Measurements from ENCODE around the gene EFNB1.

The EFNB1 gene

DNA sequence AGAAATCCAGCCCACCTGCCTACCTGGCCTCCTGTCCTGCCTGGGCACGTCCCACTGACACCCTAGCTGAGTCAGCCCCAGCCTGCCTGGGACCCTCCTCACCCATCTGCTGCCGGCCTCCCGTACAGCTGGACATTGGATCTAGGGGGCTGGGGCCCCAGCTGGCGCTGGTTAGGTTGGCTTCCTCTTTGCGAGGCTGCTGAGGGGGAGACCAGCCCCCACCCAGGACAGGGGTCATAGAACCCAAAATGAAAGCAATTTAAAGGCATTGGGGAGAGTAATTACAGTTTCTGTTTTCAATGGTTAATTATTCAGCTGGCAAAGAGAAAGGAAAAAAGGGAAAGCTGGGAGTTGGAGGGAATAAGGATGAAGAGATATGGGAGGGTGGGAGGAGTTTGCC lies 15.8 kb downstream of the EFNB1 start:
- DNase-seq: no peak
- Histone ChIP-seq H2AFZ (ENCODE audit: low read depth, low read length) (no peak overlapping the region), H3K9ac (ENCODE audit: low read length) (no peak overlapping the region), H3K4me2 (ENCODE audit: low read length, poor library complexity, severe bottlenecking) (no peak overlapping the region), H2BK120ac (ENCODE audit: low read depth, low read length) (no peak overlapping the region), H2BK15ac (ENCODE audit: low read depth, poor library complexity, severe bottlenecking) (no peak overlapping the region), H4K91ac (ENCODE audit: low read length) (peak overlapping the region; percentile 7), H2AK5ac (ENCODE audit: low read length, severe bottlenecking) (no peak overlapping the region), H2BK12ac (ENCODE audit: low read length in 2 of 2) (no peak overlapping the region), H3K23ac (ENCODE audit: low read length in 2 of 2) (no peak overlapping the region), H3K9me3 (ENCODE audit: control insufficient read depth, low read length) (peaks cover 6% of the 10 kb centered on the region), H3K27ac (ENCODE audit: low read length, poor library complexity, severe bottlenecking) (no peak overlapping the region), H3K18ac (ENCODE audit: low read depth in 1 of 2, low read length in 2 of 2) (no peak overlapping the region), H3K36me3 (ENCODE audit: control insufficient read depth in 1 of 2, insufficient read depth in 2 of 2, low read depth in 1 of 2, low read length in 2 of 2) (peaks cover 18 to 34% of the 10 kb centered on the region in 2 experiments), H3K79me1 (replicated peaks; ENCODE audit: low read length, poor library complexity, severe bottlenecking) (peaks cover 9% of the 10 kb centered on the region), H3K27me3 (ENCODE audit: control insufficient read depth in 1 of 2, insufficient read depth in 1 of 2, low read length in 2 of 2) (peaks cover 0 to 34% of the 10 kb centered on the region in 2 experiments), H3K4me1 (ENCODE audit: control insufficient read depth, insufficient read depth, low read depth, low read length) (peaks cover 33% of the 10 kb centered on the region), H3K14ac (ENCODE audit: low read length in 2 of 2) (no peak overlapping the region), H2BK5ac (ENCODE audit: low read depth, low read length, poor library complexity, severe bottlenecking) (no peak overlapping the region), H3K4ac (ENCODE audit: low read depth in 1 of 2, low read length in 2 of 2) (no peak overlapping the region), H3K4me3 (ENCODE audit: insufficient read depth in 1 of 2, low read depth in 1 of 2, low read length in 2 of 2) (no peak overlapping the region), H4K8ac (ENCODE audit: low read length) (no peak overlapping the region)
- WGBS: 99% methylated on average over 5 of the region's 5 CpGs

DNA sequence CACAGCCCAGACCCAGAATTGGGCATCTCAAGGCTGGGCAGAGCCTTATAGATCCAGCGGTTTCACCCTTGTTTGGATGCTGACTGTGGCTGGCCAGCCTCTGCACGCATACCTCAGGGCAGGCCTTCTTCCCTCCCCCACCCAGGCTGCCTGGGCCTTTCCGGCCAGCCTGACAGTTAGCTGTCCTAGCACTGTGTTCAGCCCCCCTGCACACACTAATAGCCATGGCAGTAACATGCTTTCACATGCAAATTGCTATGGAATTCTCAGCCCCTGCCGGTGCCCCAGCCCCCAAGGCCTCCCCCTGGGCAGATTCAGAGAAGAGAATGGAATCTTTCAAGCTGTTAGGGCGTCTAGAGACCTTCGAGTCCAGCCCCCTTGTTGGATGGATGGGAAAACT lies 17.7 kb downstream of the EFNB1 start:
- peak; percentile 54 for DNase-seq
- no peak overlapping the region for H2AK5ac ChIP-seq (ENCODE audit: low read length, severe bottlenecking)
- no peak overlapping the region for H3K4me2 ChIP-seq (ENCODE audit: low read length, poor library complexity, severe bottlenecking)
- no peak overlapping the region for H2AFZ ChIP-seq (ENCODE audit: low read depth, low read length)
- H3K4me3 ChIP-seq (ENCODE audit: insufficient read depth in 1 of 2, low read depth in 1 of 2, low read length in 2 of 2): no peak overlapping the region
- 25% methylated on average over 5 of the region's 6 CpGs for WGBS
- peaks cover 6% of the 10 kb centered on the region for H3K9me3 ChIP-seq (ENCODE audit: control insufficient read depth, low read length)
- no peak overlapping the region for H3K4ac ChIP-seq (ENCODE audit: low read depth in 1 of 2, low read length in 2 of 2)
- peaks cover 5% of the 10 kb centered on the region for H3K79me1 ChIP-seq (replicated peaks; ENCODE audit: low read length, poor library complexity, severe bottlenecking)
- peaks cover 30% of the 10 kb centered on the region for H3K4me1 ChIP-seq (ENCODE audit: control insufficient read depth, insufficient read depth, low read depth, low read length)
- peak overlapping the region in 1 of 2 experiments; percentile 12 for H3K18ac ChIP-seq (ENCODE audit: low read depth in 1 of 2, low read length in 2 of 2)
- H3K9ac ChIP-seq (ENCODE audit: low read length): no peak overlapping the region
- no peak overlapping the region for H4K91ac ChIP-seq (ENCODE audit: low read length)
- H4K8ac ChIP-seq (ENCODE audit: low read length): peak overlapping the region; percentile 17
- no peak overlapping the region for H2BK120ac ChIP-seq (ENCODE audit: low read depth, low read length)
- H3K27me3 ChIP-seq (ENCODE audit: control insufficient read depth in 1 of 2, insufficient read depth in 1 of 2, low read length in 2 of 2): peaks cover 0 to 46% of the 10 kb centered on the region in 2 experiments
- H3K27ac ChIP-seq (ENCODE audit: low read length, poor library complexity, severe bottlenecking): no peak overlapping the region
- no peak overlapping the region for H2BK15ac ChIP-seq (ENCODE audit: low read depth, poor library complexity, severe bottlenecking)
- no peak overlapping the region for H2BK12ac ChIP-seq (ENCODE audit: low read length in 2 of 2)
- no peak overlapping the region for H3K23ac ChIP-seq (ENCODE audit: low read length in 2 of 2)
- no peak overlapping the region for H2BK5ac ChIP-seq (ENCODE audit: low read depth, low read length, poor library complexity, severe bottlenecking)
- peaks cover under 1 to 15% of the 10 kb centered on the region in 2 experiments for H3K36me3 ChIP-seq (ENCODE audit: control insufficient read depth in 1 of 2, insufficient read depth in 2 of 2, low read depth in 1 of 2, low read length in 2 of 2)
- H3K14ac ChIP-seq (ENCODE audit: low read length in 2 of 2): no peak overlapping the region

DNA sequence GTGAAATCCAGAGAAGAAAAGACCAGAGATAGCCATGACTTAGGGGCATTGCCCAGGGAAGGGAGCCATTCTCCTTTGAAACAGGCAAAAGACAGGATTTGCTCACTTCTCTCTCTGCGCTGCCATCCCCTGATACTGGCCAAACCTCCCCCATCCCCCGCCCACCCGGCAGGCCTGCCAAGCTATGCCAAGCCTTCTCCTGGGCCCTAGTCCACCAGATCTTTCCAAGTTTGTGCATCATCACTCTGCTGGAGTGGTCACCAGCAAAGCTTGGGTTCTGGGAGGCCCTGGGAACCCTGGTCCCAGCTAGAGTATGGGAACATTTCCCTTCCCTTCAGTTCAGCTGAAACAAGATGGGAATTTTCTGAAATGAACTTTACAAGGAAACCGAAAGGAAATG lies 18.4 kb downstream of the EFNB1 start:
- Histone ChIP-seq H3K4me1 (ENCODE audit: control insufficient read depth, insufficient read depth, low read depth, low read length) (peaks cover 26% of the 10 kb centered on the region), H2AK5ac (ENCODE audit: low read length, severe bottlenecking) (no peak overlapping the region), H3K36me3 (ENCODE audit: control insufficient read depth in 1 of 2, insufficient read depth in 2 of 2, low read depth in 1 of 2, low read length in 2 of 2) (peaks cover 0 to 10% of the 10 kb centered on the region in 2 experiments), H4K91ac (ENCODE audit: low read length) (no peak overlapping the region), H3K4me3 (ENCODE audit: insufficient read depth in 1 of 2, low read depth in 1 of 2, low read length in 2 of 2) (no peak overlapping the region), H4K8ac (ENCODE audit: low read length) (no peak overlapping the region), H2BK120ac (ENCODE audit: low read depth, low read length) (no peak overlapping the region), H3K9me3 (ENCODE audit: control insufficient read depth, low read length) (peaks cover 6% of the 10 kb centered on the region), H3K4me2 (ENCODE audit: low read length, poor library complexity, severe bottlenecking) (no peak overlapping the region), H3K27ac (ENCODE audit: low read length, poor library complexity, severe bottlenecking) (no peak overlapping the region), H3K27me3 (ENCODE audit: control insufficient read depth in 1 of 2, insufficient read depth in 1 of 2, low read length in 2 of 2) (peaks cover 0 to 52% of the 10 kb centered on the region in 2 experiments), H2BK15ac (ENCODE audit: low read depth, poor library complexity, severe bottlenecking) (no peak overlapping the region), H3K9ac (ENCODE audit: low read length) (no peak overlapping the region), H3K23ac (ENCODE audit: low read length in 2 of 2) (no peak overlapping the region), H3K18ac (ENCODE audit: low read depth in 1 of 2, low read length in 2 of 2) (no peak overlapping the region), H2BK5ac (ENCODE audit: low read depth, low read length, poor library complexity, severe bottlenecking) (no peak overlapping the region), H3K79me1 (replicated peaks; ENCODE audit: low read length, poor library complexity, severe bottlenecking) (peaks cover 5% of the 10 kb centered on the region), H3K14ac (ENCODE audit: low read length in 2 of 2) (no peak overlapping the region), H2BK12ac (ENCODE audit: low read length in 2 of 2) (no peak overlapping the region), H2AFZ (ENCODE audit: low read depth, low read length) (no peak overlapping the region), H3K4ac (ENCODE audit: low read depth in 1 of 2, low read length in 2 of 2) (no peak overlapping the region)
- 82% methylated on average over 4 of the region's 4 CpGs for WGBS
- no peak for DNase-seq

DNA sequence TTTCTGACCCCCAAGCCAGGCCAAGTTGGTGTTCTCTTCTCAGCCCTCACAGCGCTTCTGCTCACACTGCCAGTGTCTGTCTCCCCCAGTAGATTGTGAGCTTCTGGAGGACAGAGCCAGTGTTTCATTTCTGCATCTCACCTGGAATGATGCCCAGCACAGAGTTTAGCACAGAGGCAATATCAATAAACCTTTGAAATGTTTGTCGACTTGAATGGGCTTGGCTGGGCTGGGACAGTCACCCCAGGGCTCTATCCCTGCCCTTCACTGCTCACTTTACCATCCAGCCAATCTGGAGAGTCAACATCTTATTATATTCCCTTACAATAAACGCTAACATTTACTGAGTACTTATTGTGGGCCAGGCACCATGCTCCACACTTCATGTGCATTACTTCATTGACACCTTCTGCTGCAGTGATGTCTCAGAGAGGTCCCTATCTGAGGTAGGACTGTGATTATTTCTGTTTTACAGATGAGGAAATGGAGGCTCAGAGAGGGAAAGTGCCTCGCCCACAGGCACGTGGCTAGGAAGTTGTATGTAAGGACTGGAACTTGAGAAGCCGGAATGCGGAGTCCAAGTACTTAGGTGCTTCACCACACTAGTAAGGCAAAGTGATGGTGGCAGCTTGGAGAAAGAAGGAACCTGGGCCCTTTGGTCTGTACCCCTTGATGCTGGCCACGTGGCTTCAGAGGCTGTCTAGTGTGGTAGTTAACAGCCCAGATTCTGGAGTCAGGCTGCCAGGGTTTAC lies 19.5 kb downstream of the EFNB1 start:
- H3K79me1 ChIP-seq (replicated peaks; ENCODE audit: low read length, poor library complexity, severe bottlenecking): peaks cover 5% of the 10 kb centered on the region
- no peak overlapping the region for H4K91ac ChIP-seq (ENCODE audit: low read length)
- H3K4me3 ChIP-seq (ENCODE audit: insufficient read depth in 1 of 2, low read depth in 1 of 2, low read length in 2 of 2): no peak overlapping the region
- H4K8ac ChIP-seq (ENCODE audit: low read length): no peak overlapping the region
- no peak overlapping the region for H3K4me2 ChIP-seq (ENCODE audit: low read length, poor library complexity, severe bottlenecking)
- no peak overlapping the region for H2BK120ac ChIP-seq (ENCODE audit: low read depth, low read length)
- DNase-seq: no peak
- no peak overlapping the region for H2BK12ac ChIP-seq (ENCODE audit: low read length in 2 of 2)
- H3K9ac ChIP-seq (ENCODE audit: low read length): no peak overlapping the region
- no peak overlapping the region for H2AK5ac ChIP-seq (ENCODE audit: low read length, severe bottlenecking)
- no peak overlapping the region for H3K23ac ChIP-seq (ENCODE audit: low read length in 2 of 2)
- peaks cover 3 to 64% of the 10 kb centered on the region in 2 experiments for H3K27me3 ChIP-seq (ENCODE audit: control insufficient read depth in 1 of 2, insufficient read depth in 1 of 2, low read length in 2 of 2)
- H3K36me3 ChIP-seq (ENCODE audit: control insufficient read depth in 1 of 2, insufficient read depth in 2 of 2, low read depth in 1 of 2, low read length in 2 of 2): peaks cover 0 to 7% of the 10 kb centered on the region in 2 experiments
- H3K18ac ChIP-seq (ENCODE audit: low read depth in 1 of 2, low read length in 2 of 2): no peak overlapping the region
- no peak overlapping the region for H2BK5ac ChIP-seq (ENCODE audit: low read depth, low read length, poor library complexity, severe bottlenecking)
- WGBS: 75% methylated on average over 8 of the region's 8 CpGs
- no peak overlapping the region for H2BK15ac ChIP-seq (ENCODE audit: low read depth, poor library complexity, severe bottlenecking)
- H3K4me1 ChIP-seq (ENCODE audit: control insufficient read depth, insufficient read depth, low read depth, low read length): peaks cover 17% of the 10 kb centered on the region
- H3K4ac ChIP-seq (ENCODE audit: low read depth in 1 of 2, low read length in 2 of 2): no peak overlapping the region
- H3K9me3 ChIP-seq (ENCODE audit: control insufficient read depth, low read length): peaks cover 6% of the 10 kb centered on the region
- no peak overlapping the region for H3K14ac ChIP-seq (ENCODE audit: low read length in 2 of 2)
- no peak overlapping the region for H3K27ac ChIP-seq (ENCODE audit: low read length, poor library complexity, severe bottlenecking)
- H2AFZ ChIP-seq (ENCODE audit: low read depth, low read length): no peak overlapping the region
